GM12872 (cell line): ENCODE results near the gene CORT.

ENCODE experiments used
- TF ChIP-seq, protein P1 (sequence below): IDR thresholded peaks from 3 replicates; pipeline ENCODE4 v1.5.1; 2011; ENCODE audit warnings: low read depth, mild to moderate bottlenecking, low read length, moderate library complexity; ENCODE audit not compliant: insufficient read depth

Gene CORT

DNA sequence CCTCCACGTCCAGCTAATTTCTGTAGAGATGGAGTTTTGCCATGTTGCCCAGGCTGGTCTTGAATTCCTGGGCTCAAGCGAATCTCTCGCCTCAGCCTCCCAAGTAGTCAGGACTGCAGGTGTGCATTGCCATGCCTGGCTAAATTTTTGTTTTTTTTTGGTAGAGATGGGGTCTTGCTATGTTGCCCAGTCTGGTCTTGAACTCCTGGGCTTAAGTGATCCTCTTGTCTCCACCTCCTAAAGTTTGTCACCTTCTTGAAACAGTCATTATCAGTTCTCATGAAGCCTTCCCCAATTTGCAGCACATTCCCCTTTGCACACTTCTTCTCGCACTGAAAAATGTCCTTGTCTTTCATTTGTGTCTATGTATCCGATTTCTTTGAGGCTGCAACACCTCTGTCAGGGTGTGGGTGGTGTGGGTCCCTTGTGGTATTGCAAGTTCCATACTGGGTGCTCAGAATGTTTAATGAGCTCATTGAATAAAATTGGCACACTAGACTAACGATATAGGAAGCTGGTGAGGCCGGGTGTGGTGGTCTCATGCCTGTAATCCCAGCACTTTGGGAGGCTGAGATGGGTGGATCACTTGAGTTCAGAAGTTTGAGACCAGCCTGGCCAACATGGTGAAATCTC lies 2.9 kb upstream of the CORT start:
- TF ChIP-seq, protein P1, sequence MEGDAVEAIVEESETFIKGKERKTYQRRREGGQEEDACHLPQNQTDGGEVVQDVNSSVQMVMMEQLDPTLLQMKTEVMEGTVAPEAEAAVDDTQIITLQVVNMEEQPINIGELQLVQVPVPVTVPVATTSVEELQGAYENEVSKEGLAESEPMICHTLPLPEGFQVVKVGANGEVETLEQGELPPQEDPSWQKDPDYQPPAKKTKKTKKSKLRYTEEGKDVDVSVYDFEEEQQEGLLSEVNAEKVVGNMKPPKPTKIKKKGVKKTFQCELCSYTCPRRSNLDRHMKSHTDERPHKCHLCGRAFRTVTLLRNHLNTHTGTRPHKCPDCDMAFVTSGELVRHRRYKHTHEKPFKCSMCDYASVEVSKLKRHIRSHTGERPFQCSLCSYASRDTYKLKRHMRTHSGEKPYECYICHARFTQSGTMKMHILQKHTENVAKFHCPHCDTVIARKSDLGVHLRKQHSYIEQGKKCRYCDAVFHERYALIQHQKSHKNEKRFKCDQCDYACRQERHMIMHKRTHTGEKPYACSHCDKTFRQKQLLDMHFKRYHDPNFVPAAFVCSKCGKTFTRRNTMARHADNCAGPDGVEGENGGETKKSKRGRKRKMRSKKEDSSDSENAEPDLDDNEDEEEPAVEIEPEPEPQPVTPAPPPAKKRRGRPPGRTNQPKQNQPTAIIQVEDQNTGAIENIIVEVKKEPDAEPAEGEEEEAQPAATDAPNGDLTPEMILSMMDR, result no peak

DNA sequence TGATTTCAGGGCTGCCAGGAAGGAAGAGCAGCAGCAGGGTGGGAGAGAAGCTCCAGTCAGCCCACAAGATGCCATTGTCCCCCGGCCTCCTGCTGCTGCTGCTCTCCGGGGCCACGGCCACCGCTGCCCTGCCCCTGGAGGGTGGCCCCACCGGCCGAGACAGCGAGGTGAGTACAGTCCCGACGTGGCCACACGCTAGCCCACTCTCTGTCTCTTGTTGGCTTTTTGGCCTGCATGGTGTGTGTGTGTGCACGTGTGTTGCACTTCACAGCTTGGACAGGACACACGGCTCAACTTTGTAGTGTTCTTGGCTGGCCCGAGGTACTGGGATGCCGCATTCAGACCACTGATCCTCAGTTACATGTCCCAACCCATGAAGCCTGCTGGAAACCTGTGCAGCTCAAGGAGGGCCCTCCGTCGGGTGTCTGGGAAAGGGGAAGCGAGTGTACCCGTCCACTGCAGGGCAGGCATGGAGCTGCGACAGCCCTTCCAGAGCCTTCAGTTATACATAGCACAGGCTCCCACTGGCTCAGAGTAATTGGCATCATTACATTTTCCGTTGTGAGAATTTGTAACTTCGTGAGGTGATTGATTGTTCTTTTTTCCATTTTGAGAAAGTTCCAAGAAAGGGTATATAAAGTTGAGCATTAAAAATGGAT lies 454 bp downstream of the CORT start:
- TF ChIP-seq, protein P1, result no peak

DNA sequence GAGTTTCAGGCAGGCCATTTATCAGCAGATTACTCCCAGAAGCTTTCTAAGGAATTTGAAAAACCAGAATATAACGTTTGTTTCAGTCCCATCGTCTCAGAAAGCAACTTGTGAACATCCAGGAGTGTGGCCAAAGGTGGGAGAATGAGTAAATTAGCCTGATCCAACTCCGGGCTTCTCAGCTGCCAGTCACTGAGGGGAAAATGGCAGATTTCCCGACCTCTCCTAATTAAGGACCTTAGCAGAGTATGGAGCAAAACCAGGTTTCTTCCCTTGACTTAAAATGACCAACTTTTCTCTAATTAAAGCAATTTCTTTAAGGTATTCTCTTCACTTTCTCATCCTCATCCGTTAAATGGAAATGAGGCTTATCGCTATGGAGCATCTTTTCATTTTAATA lies 1.0 kb downstream of the CORT start:
- TF ChIP-seq, protein P1, result no peak

GRCh38 chr1:10451287-10451686 lies 1.5 kb downstream of the CORT start:
- TF ChIP-seq, protein P1, result no peak

DNA sequence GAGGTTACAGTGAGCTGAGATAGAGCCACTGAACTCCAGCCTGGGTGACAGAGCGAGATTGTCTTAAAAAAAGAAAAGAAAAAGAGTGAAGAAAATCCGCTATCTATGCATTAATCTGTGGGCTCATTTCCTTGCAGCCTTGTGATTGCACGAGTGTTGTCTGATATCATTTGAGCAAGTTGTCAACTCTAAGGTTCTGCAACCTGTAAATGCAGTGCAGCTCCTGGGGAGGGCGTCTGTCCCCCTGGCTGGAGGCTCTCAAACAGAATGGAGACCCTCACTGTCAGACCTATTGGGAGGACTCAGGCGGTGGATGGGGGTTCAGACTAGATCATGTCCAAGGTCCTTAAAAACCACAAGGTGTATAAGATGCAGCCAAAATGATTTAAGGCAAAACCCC lies 6.2 kb downstream of the CORT start:
- TF ChIP-seq, protein P1, result no peak

GRCh38 chr1:10456661-10457060 lies 6.8 kb downstream of the CORT start:
- TF ChIP-seq, protein P1, result no peak

- TF ChIP-seq, protein P1, result no peak
These were observed 8.0 kb downstream of the CORT start for GRCh38 chr1:10457875-10458274.
